ENCODE measurements around the gene SLC30A2. TPM values are rescaled to one million over a fixed set of nuclear protein-coding genes. Genes with fewer than 3 reads are reported as not detected.

The SLC30A2 gene
- total and polyA plus RNA-seq, 2 experiments from 2014 or later, result 0.07 TPM; not detected in 1

DNA sequence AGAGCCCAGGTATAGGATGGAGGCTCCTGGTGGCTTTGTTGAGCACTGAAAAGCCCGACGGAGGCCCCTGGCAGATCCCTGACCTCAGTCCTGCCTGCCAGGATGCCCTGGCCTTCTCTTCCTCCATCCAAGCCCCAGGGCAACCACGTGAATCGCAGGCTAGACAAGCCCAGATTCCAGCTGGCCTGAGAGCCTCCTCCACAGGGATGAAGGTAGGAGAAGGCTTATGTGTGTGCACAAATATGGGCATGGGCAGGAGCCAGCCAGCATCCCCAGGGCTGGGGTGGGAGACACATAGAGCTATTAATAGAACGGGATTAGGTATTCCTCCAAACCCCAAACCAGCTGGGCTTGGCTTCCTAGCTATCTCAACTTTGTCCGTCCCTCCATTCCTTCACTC is 28.3 kb downstream of the SLC30A2 start:
- no peaks in the 10 kb centered on the region for H3K27me3 ChIP-seq (ENCODE audit: insufficient read depth)
- H3K27ac ChIP-seq (ENCODE audit: low read depth), result no peak overlapping the region
- no peaks in the 10 kb centered on the region for H3K9me2 ChIP-seq (ENCODE audit: insufficient read depth)
- no peak overlapping the region for H3K4me3 Mint-ChIP-seq
- ATAC-seq (no peak), DNase-seq (ENCODE audit: low spot score) (no peak)
- H3K4me1 Mint-ChIP-seq, result peaks cover 28% of the 10 kb centered on the region
- no peaks in the 10 kb centered on the region for H3K79me2 ChIP-seq (replicated peaks; ENCODE audit: insufficient read depth)
- no peak overlapping the region for H3K4me2 ChIP-seq
- peaks cover 11% of the 10 kb centered on the region for H3K27me3 Mint-ChIP-seq (ENCODE audit: insufficient read depth, low read depth, poor library complexity)
- TF ChIP-seq JUNB (IDR thresholded peaks at IDR 0.05; ENCODE audit: unreplicated experiment) (no peak), ZNF331 (CRISPR knock-in tag; IDR thresholded peaks at IDR 0.05; ENCODE audit: low read depth) (no peak), STAT1 (IDR thresholded peaks at IDR 0.05; ENCODE audit: unreplicated experiment) (no peak)
- no peak overlapping the region for H3K4me3 ChIP-seq
- no peak overlapping the region for H2AFZ ChIP-seq
- H3K36me3 ChIP-seq (ENCODE audit: insufficient read depth), result no peaks in the 10 kb centered on the region
- H3K36me3 Mint-ChIP-seq (ENCODE audit: low read depth), result no peaks in the 10 kb centered on the region
- no peaks in the 10 kb centered on the region for H3F3A ChIP-seq (replicated peaks; ENCODE audit: low read depth)
- H3K9me3 Mint-ChIP-seq, result no peaks in the 10 kb centered on the region
- H3K4me1 ChIP-seq (ENCODE audit: insufficient read depth), result peaks cover 3% of the 10 kb centered on the region; the same call in 1 of the 2 replicates
- H3K27ac Mint-ChIP-seq, result no peak overlapping the region
- no peaks in the 10 kb centered on the region for H4K20me1 ChIP-seq (replicated peaks; ENCODE audit: insufficient read depth)

DNA sequence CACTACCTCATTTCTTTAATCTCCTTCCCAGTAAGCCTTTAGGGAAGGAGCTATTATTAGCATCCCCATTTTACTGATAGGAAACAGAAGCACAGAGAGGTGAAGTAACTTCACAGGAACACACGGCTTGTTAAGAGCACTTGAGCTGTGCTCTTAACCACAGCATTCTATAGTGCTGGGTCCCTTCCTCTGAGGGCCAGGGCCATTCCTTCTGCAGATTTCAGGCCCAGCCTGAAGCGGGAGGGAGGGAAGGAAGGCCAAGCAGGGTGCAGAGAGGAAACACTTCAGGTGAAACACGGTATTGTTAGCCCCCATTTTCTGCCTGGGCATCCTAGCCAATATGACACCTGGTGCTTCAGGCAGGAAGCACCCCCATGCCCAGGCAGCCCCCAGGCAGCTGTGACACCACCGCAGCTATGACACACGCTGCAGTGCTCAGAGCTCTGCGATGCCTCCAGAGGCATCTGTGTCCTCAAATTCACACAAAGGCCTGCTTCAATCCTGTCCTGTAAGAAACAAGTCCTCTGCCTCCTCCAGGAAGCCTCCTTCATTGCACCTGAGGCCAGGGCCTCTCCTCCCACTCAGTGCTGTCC is 28.9 kb downstream of the SLC30A2 start:
- Histone ChIP-seq H3K4me3 (no peak overlapping the region), H2AFZ (0 out of 2 replicates have a peak overlapping the region, but pooled peaks have one; percentile 32), H3F3A (replicated peaks; ENCODE audit: low read depth) (no peaks in the 10 kb centered on the region), H3K27ac (ENCODE audit: low read depth) (no peak overlapping the region), H3K4me2 (no peak overlapping the region), H3K9me2 (ENCODE audit: insufficient read depth) (no peaks in the 10 kb centered on the region), H3K36me3 (ENCODE audit: insufficient read depth) (no peaks in the 10 kb centered on the region), H3K79me2 (replicated peaks; ENCODE audit: insufficient read depth) (no peaks in the 10 kb centered on the region), H4K20me1 (replicated peaks; ENCODE audit: insufficient read depth) (no peaks in the 10 kb centered on the region), H3K27me3 (ENCODE audit: insufficient read depth) (no peaks in the 10 kb centered on the region), H3K4me1 (ENCODE audit: insufficient read depth) (peaks cover 3% of the 10 kb centered on the region; the same call in 1 of the 2 replicates)
- H3K4me1 Mint-ChIP-seq, result peaks cover 28% of the 10 kb centered on the region
- no peak for DNase-seq (ENCODE audit: low spot score)
- no peak overlapping the region for H3K4me3 Mint-ChIP-seq
- no peaks in the 10 kb centered on the region for H3K9me3 Mint-ChIP-seq
- no peaks in the 10 kb centered on the region for H3K36me3 Mint-ChIP-seq (ENCODE audit: low read depth)
- H3K27ac Mint-ChIP-seq, result no peak overlapping the region
- ATAC-seq, result no peak
- H3K27me3 Mint-ChIP-seq (ENCODE audit: insufficient read depth, low read depth, poor library complexity), result peaks cover 13% of the 10 kb centered on the region
- no peak for TF ChIP-seq EZH2 (IDR thresholded peaks at IDR 0.05; ENCODE audit: low read depth, unreplicated experiment)
- TF ChIP-seq ZNF114 (CRISPR knock-in tag; IDR thresholded peaks at IDR 0.05), result no peak
- TF ChIP-seq NANOG (IDR thresholded peaks at IDR 0.05; ENCODE audit: borderline replicate concordance), result no peak
- TF ChIP-seq STAT1 (IDR thresholded peaks at IDR 0.05; ENCODE audit: unreplicated experiment), result no peak
- TF ChIP-seq, protein P1, sequence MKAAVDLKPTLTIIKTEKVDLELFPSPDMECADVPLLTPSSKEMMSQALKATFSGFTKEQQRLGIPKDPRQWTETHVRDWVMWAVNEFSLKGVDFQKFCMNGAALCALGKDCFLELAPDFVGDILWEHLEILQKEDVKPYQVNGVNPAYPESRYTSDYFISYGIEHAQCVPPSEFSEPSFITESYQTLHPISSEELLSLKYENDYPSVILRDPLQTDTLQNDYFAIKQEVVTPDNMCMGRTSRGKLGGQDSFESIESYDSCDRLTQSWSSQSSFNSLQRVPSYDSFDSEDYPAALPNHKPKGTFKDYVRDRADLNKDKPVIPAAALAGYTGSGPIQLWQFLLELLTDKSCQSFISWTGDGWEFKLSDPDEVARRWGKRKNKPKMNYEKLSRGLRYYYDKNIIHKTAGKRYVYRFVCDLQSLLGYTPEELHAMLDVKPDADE (IDR thresholded peaks at IDR 0.05), result no peak
- TF ChIP-seq CTCF (conservative IDR thresholded peaks at IDR 0.05; ENCODE audit: low read depth in 2 of 2), result no peak
- TF ChIP-seq REST (IDR thresholded peaks at IDR 0.05; ENCODE audit: unreplicated experiment), result no peak
